ENCODE measurements around the gene SGCD. TPM values are rescaled to one million over a fixed set of nuclear protein-coding genes. Genes with fewer than 3 reads are reported as not detected.

SGCD gene
- total RNA-seq, 1 donor from 2014 or later, result 7.5 TPM

- DNase-seq (no peak), ATAC-seq (no peak)
- intact Hi-C loops (cut with DNase I), result no loop called here
These were observed 392.0 kb downstream of the SGCD start for GRCh38 chr5:156718985-156719384.

GRCh38 chr5:156722358-156722757 is 395.4 kb downstream of the SGCD start:
- Histone ChIP-seq H3K27me3 (no peaks in the 10 kb centered on the region), H3K36me3 (no peaks in the 10 kb centered on the region), H3K9me3 (no peaks in the 10 kb centered on the region), H3K27ac (no peak overlapping the region), H3K4me1 (no peaks in the 10 kb centered on the region), H3K4me3 (no peak overlapping the region)
- intact Hi-C loops (cut with DNase I), result no loop called here
- ATAC-seq (no peak), DNase-seq (no peak)
- TF ChIP-seq, protein P1, sequence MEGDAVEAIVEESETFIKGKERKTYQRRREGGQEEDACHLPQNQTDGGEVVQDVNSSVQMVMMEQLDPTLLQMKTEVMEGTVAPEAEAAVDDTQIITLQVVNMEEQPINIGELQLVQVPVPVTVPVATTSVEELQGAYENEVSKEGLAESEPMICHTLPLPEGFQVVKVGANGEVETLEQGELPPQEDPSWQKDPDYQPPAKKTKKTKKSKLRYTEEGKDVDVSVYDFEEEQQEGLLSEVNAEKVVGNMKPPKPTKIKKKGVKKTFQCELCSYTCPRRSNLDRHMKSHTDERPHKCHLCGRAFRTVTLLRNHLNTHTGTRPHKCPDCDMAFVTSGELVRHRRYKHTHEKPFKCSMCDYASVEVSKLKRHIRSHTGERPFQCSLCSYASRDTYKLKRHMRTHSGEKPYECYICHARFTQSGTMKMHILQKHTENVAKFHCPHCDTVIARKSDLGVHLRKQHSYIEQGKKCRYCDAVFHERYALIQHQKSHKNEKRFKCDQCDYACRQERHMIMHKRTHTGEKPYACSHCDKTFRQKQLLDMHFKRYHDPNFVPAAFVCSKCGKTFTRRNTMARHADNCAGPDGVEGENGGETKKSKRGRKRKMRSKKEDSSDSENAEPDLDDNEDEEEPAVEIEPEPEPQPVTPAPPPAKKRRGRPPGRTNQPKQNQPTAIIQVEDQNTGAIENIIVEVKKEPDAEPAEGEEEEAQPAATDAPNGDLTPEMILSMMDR (IDR thresholded peaks at IDR 0.05), result no peak

More at GRCh38 chr5:156718985-156719384, 392.0 kb downstream of the SGCD start:
- Histone ChIP-seq H3K4me3 (no peak overlapping the region), H3K36me3 (no peaks in the 10 kb centered on the region), H3K27me3 (no peaks in the 10 kb centered on the region), H3K9me3 (no peaks in the 10 kb centered on the region), H3K27ac (no peak overlapping the region), H3K4me1 (no peaks in the 10 kb centered on the region)
- TF ChIP-seq, protein P1 (IDR thresholded peaks at IDR 0.05), result no peak

GRCh38 chr5:156735477-156735876 is 408.5 kb downstream of the SGCD start:
- Histone ChIP-seq H3K27ac (no peak overlapping the region), H3K36me3 (no peaks in the 10 kb centered on the region), H3K4me3 (no peak overlapping the region), H3K9me3 (no peaks in the 10 kb centered on the region), H3K27me3 (no peaks in the 10 kb centered on the region), H3K4me1 (no peaks in the 10 kb centered on the region)
- ATAC-seq, result no peak
- DNase-seq, result no peak
- intact Hi-C loops (cut with DNase I), result no loop called here
- TF ChIP-seq, protein P1 (IDR thresholded peaks at IDR 0.05), result no peak

GRCh38 chr5:156741516-156741915 is 414.6 kb downstream of the SGCD start:
- no peaks in the 10 kb centered on the region for H3K27me3 ChIP-seq
- no peaks in the 10 kb centered on the region for H3K9me3 ChIP-seq

GRCh38 chr5:156753846-156754245 is 426.9 kb downstream of the SGCD start:
- Histone ChIP-seq H3K4me1 (no peaks in the 10 kb centered on the region), H3K27me3 (no peaks in the 10 kb centered on the region), H3K4me3 (no peak overlapping the region), H3K9me3 (no peaks in the 10 kb centered on the region), H3K36me3 (no peaks in the 10 kb centered on the region), H3K27ac (no peak overlapping the region)
- TF ChIP-seq, protein P1 (IDR thresholded peaks at IDR 0.05), result no peak
- DNase-seq (no peak), ATAC-seq (no peak)
- intact Hi-C loops (cut with DNase I), result no loop called here

More at GRCh38 chr5:156741516-156741915, 414.6 kb downstream of the SGCD start:
- ATAC-seq (no peak), DNase-seq (no peak)
- Histone ChIP-seq H3K27ac (no peak overlapping the region), H3K36me3 (no peaks in the 10 kb centered on the region), H3K4me1 (no peaks in the 10 kb centered on the region), H3K4me3 (no peak overlapping the region)
- intact Hi-C loops (cut with DNase I), result no loop called here
- TF ChIP-seq, protein P1 (IDR thresholded peaks at IDR 0.05), result no peak

All from upper lobe of right lung (tissue), 1 donor.